Measurements from ENCODE around the gene OSBPL3. TPM values are rescaled to one million over a fixed set of nuclear protein-coding genes. Genes with fewer than 3 reads are reported as not detected.

Gene OSBPL3
- polyA plus RNA-seq, 3 donors = 15.3 to 20.4 (median 17.5) TPM

GRCh38 chr7:24903559-24903958 is 76.4 kb downstream of the OSBPL3 start:
- no peak for DNase-seq (ENCODE audit: low read depth in 3 of 3, low spot score in 2 of 3)

- no peak for DNase-seq (ENCODE audit: low read depth in 3 of 3, low spot score in 2 of 3)
Measured at GRCh38 chr7:24902931-24903330, 77.0 kb downstream of the OSBPL3 start.

- DNase-seq (ENCODE audit: low read depth in 3 of 3, low spot score in 2 of 3) = no peak
Measured at GRCh38 chr7:24902276-24902675, 77.7 kb downstream of the OSBPL3 start.

GRCh38 chr7:24899905-24900304 is 80.1 kb downstream of the OSBPL3 start:
- no peak for DNase-seq (ENCODE audit: low read depth in 3 of 3, low spot score in 2 of 3)

- no peak for DNase-seq (ENCODE audit: low read depth in 3 of 3, low spot score in 2 of 3)
Measured at GRCh38 chr7:24899161-24899560, 80.8 kb downstream of the OSBPL3 start.

- DNase-seq (ENCODE audit: low read depth in 3 of 3, low spot score in 2 of 3) = no peak
Measured at GRCh38 chr7:24898691-24899090, 81.3 kb downstream of the OSBPL3 start.

GRCh38 chr7:24896031-24896501 is 83.9 kb downstream of the OSBPL3 start:
- no peak for DNase-seq (ENCODE audit: low read depth in 3 of 3, low spot score in 2 of 3)

GRCh38 chr7:24894429-24895221 is 85.4 kb downstream of the OSBPL3 start:
- DNase-seq (ENCODE audit: low read depth in 3 of 3, low spot score in 2 of 3) = no peak

GRCh38 chr7:24891311-24891735 is 88.7 kb downstream of the OSBPL3 start:
- DNase-seq (ENCODE audit: low read depth in 3 of 3, low spot score in 2 of 3) = no peak

- DNase-seq (ENCODE audit: low read depth in 3 of 3, low spot score in 2 of 3) = no peak
Measured at GRCh38 chr7:24889611-24890010, 90.4 kb downstream of the OSBPL3 start.

GRCh38 chr7:24888653-24889052 is 91.3 kb downstream of the OSBPL3 start:
- DNase-seq (ENCODE audit: low read depth in 3 of 3, low spot score in 2 of 3) = no peak

- no peak for DNase-seq (ENCODE audit: low read depth in 3 of 3, low spot score in 2 of 3)
Measured at GRCh38 chr7:24885716-24886115, 94.3 kb downstream of the OSBPL3 start.

GRCh38 chr7:24885305-24885704 is 94.7 kb downstream of the OSBPL3 start:
- no peak for DNase-seq (ENCODE audit: low read depth in 3 of 3, low spot score in 2 of 3)

GRCh38 chr7:24884401-24884800 is 95.6 kb downstream of the OSBPL3 start:
- no peak for DNase-seq (ENCODE audit: low read depth in 3 of 3, low spot score in 2 of 3)

GRCh38 chr7:24883622-24884013 is 96.4 kb downstream of the OSBPL3 start:
- no peak for DNase-seq (ENCODE audit: low read depth in 3 of 3, low spot score in 2 of 3)

GRCh38 chr7:24882989-24883621 is 96.9 kb downstream of the OSBPL3 start:
- no peak for DNase-seq (ENCODE audit: low read depth in 3 of 3, low spot score in 2 of 3)

- no peak for DNase-seq (ENCODE audit: low read depth in 3 of 3, low spot score in 2 of 3)
Measured at GRCh38 chr7:24881623-24882022, 98.4 kb downstream of the OSBPL3 start.

GRCh38 chr7:24880886-24881285 is 99.1 kb downstream of the OSBPL3 start:
- DNase-seq (ENCODE audit: low read depth in 3 of 3, low spot score in 2 of 3) = no peak

- DNase-seq (ENCODE audit: low read depth in 3 of 3, low spot score in 2 of 3) = no peak
Measured at GRCh38 chr7:24879291-24879690, 100.7 kb downstream of the OSBPL3 start.

- DNase-seq (ENCODE audit: low read depth in 3 of 3, low spot score in 2 of 3) = no peak
Measured at GRCh38 chr7:24877790-24878311, 102.1 kb downstream of the OSBPL3 start.

- DNase-seq (ENCODE audit: low read depth in 3 of 3, low spot score in 2 of 3) = no peak
Measured at GRCh38 chr7:24874791-24875190, 105.2 kb downstream of the OSBPL3 start.

- DNase-seq (ENCODE audit: low read depth in 3 of 3, low spot score in 2 of 3) = no peak
Measured at GRCh38 chr7:24873944-24874343, 106.0 kb downstream of the OSBPL3 start.

Measured in right renal cortex interstitium (tissue), 3 donors.